Left ventricle myocardium superior (tissue), 1 donor: Measurements from ENCODE around the gene EXOSC1. TPM values are rescaled to one million over a fixed set of nuclear protein-coding genes. Genes with fewer than 3 reads are reported as not detected.

ENCODE experiments used
- ATAC-seq: fragments of 200-7000 bp; cut with Tn5 transposase; one replicate; pipeline ENCODE4 v1.9.1; 2020; ENCODE audit warnings: mild to moderate bottlenecking, moderate library complexity
- DNase-seq: peaks from one replicate; pipeline ENCODE4 v3.0.0-alpha.2; 2020
- intact Hi-C: fragments of 100-400 bp; cut with micrococcal nuclease; formaldehyde crosslinking; loops from one replicate; pipeline ENCODE4 v1.11.0; 2022
- total RNA-seq: library from RNA; stranded (reverse); fragmentation: NEBNext Ultra II Directional; extraction: Animal tissue kit (Norgen Biotek cat#: 25700); gene quantifications from one replicate; pipeline ENCODE4 v1.2.1, GENCODE V29; 2021
- donor health status: DM: no; HTN: yes; CAD: no; lungs with severe emphysema.

The EXOSC1 gene
- total RNA-seq, 1 donor from 2014 or later = 14.7 TPM

DNA sequence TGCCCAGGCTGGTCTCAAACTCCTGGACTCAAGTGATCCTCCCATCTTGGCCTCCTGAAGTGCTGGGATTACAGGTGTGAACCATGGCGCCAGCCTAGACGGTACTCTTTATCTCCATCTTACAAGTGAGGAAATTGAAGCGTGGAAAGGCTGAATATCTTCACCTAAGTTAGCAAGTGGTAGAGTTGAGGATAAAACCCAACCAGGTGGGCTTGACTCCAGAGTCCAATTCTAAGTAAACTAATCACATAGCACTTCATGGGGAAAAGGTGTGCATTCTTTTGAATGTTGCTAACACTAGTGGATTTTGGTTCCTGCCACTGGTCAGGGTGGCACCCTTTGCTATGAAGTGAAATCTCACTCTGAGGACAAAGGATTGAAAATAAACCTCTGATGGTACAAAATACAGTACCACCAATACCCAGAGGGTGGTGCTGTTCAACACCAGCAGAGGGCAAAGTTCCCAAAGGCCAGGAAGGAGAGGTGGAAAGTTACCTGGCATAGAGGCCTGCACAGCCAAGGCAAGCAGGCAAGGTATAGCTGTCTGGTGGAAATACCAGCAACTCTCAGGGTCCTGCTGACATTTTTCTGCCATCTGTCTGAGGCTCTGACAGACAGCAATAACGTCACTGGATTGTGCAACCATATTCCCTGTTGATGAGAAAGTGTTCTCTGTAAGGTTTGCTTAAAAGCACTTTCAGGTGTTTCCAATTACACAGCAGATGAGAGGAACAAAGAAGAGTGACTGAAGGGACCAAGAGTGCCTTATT lies 17.7 kb upstream of the EXOSC1 start:
- ATAC-seq (peak; percentile 70), DNase-seq (no peak)
- intact Hi-C loops = loop anchor here (5.0 kb wide), 1 partner anchor 89 kb away; no protein-coding TSS in a partner anchor

DNA sequence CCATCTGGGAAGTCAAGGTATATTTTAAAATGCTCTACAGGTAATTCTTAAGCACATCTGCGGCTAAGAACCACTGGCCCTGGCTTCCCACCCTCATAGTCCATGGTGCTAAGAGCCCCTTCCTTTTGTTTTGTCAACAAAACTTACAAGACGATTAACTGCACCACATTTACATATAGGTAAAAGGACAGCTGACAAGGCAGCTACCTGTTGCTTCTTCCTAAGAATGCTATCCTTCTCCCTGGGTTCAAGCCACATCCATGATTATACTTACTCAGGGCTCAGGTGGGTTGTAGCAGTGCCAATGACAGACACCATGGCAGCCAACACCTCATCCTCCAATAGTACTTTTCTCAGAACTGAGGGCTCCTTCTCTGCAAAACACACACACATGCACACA lies 16.5 kb upstream of the EXOSC1 start:
- intact Hi-C loops = loop anchor here (5.0 kb wide), 1 partner anchor 90 kb away; no protein-coding TSS in a partner anchor
- ATAC-seq = no peak

DNA sequence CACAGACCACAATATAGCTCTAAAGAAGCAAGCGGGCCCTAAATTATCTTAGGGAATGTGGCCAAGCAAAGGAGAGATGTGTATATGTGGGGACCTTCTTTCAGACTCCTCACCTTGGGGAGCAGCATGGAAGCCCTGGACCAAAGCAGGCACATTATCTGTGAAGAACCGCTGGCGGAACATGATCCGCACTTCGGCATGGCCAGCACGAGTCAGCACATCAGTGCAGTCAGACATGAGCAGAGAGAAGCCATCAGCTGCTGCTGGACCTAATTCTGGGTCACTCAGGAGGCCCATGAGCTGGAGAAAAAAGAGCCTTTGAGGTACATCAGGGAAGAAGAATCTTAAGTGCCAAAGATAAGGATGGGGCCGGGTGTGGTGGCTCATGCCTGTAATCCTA lies 14.1 kb upstream of the EXOSC1 start:
- intact Hi-C loops = loop anchor here (5.0 kb wide), 1 partner anchor 92 kb away; no protein-coding TSS in a partner anchor
- no peak for ATAC-seq
- no peak for DNase-seq

More for the DNA sequence above, 16.5 kb upstream of the EXOSC1 start:
- no peak for DNase-seq

DNA sequence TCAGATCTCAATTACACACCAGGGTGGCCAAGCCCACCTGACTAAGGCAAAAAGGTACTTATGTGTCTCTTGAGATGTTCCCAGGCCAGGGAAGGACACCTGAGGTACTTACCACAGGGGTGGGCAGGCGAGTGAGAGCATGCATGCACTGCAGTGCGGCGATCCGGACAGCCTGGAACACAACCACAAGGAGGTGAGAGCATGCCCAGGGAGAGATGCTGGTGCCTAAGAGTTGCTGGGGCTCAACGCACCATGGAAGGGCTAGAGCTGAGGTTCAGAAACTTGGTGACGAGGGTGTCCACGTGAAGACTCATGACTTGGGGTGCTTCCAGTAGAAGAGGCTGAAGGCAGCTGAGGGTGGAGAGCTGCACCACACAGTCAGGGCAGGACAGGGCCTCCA lies 13.3 kb upstream of the EXOSC1 start:
- no peak for ATAC-seq
- intact Hi-C loops = no loop called here
- DNase-seq = no peak

DNA sequence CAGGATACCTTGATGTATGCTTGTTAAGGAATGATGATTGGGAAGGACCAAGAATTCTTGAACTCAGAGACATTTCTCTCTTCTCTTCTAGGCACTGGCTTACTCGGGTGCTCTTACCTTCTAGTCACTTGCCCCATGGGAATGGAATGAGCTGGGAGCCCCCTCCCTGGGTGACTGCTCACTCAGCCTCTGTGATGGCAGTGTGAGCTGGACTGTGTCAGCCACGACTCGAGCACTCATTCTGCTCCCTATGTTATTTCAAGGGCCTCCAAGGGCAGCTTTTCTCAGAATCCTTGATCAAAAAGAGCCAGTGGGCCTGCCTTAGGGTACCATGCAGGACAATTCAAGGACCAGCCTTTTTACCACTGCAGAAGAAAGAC lies 10.9 kb upstream of the EXOSC1 start:
- DNase-seq (no peak), ATAC-seq (no peak)
- intact Hi-C loops = no loop called here

DNA sequence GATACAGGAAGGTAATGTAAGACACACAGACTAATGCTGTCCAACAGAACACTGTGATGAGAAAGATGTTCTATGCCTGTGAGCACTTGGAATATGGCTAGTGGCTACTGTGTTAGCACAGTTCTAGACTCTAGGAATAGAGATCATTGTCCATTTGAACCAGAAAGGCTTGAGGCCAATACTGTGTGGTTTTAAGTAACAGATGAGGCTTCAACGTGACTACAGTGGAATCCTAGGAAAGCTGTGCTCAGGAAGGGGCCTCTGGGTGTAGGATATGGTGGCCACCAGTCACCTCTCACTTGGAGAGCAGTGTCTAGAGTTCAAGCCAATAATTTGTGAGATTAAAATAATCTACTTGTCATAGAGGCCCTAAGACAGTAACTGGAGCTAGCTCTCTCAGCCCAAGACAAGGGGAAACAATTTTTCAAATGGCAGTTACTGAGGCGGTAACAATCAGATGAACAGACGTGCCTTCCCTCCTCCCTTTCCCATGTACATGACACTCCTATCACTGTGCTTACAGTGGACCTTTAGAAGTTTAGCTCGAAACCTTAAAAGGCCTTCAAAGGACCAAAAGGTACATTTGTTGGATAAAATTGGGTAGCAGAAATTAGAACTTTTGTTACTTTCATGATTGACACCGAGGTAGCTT lies 10.4 kb upstream of the EXOSC1 start:
- intact Hi-C loops = no loop called here
- DNase-seq (no peak), ATAC-seq (no peak)

DNA sequence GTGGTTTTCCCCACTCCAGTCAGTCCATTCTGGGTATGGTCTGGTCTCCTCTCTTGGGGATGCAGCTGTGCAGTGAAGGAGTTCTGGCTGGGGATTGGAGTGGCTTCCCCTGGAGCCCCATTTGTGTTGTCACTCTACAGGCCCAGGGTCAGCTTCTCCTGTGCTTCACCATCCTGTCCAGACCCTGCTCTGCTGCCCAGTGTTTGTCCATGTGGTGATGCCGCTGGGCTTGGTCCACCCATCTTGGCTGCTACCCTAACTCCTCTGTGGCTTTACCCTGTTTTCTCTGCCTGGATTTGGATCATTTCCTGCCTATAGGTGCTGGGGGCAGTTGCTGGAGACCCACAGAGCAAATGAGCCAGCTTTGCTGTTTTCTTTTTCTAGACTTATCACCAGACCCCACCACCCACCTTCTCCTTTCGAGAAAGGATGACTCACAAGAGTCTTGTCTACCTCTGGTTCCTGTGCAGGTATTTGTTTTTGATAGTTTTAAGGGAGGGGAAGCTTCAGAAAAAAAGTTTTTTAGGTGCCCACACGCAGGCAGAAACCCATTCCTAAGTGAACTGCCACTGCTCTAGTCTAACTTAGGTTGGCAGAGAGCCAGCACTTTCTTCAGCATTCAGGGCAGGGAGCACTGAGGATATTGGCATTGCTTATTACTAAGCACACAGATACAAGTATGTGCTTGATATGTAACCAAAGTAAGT lies 8.7 kb upstream of the EXOSC1 start:
- DNase-seq = no peak
- intact Hi-C loops = no loop called here
- ATAC-seq = peak; percentile 51

DNA sequence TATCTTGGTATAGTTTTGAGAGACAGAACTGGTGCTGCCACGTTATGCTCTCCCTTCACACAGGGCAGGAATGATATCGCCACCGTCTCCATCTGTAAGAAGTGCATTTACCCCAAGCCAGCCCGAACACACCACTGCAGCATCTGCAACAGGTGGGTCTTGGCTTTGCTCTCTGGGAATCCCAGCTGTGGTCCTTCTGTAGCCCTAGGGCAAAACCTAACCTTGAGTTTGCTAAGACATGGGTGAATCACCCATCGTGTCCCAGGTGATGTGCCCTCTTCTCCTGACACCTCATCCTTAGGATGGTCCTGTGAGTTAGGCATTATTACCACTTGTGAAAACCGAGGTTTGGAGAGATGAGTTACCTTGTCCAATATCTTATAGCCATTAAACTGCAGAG lies 6.5 kb upstream of the EXOSC1 start:
- intact Hi-C loops = no loop called here
- ATAC-seq (no peak), DNase-seq (no peak)

DNA sequence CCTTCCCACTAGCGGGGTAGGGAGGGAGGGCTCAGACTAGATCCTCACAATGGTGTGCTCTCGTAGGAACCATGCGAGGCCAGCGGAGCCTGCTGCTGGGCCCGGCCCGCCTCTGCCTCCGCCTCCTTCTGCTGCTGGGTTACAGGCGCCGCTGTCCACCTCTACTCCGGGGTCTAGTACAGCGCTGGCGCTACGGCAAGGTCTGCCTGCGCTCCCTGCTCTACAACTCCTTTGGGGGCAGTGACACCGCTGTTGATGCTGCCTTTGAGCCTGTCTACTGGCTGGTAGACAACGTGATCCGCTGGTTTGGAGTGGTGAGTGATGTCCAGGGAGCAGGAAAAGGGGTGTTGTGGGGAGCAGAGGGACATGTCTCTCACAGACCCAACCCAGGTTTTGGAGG lies 5.8 kb upstream of the EXOSC1 start:
- ATAC-seq = no peak
- intact Hi-C loops = no loop called here
- DNase-seq = no peak

DNA sequence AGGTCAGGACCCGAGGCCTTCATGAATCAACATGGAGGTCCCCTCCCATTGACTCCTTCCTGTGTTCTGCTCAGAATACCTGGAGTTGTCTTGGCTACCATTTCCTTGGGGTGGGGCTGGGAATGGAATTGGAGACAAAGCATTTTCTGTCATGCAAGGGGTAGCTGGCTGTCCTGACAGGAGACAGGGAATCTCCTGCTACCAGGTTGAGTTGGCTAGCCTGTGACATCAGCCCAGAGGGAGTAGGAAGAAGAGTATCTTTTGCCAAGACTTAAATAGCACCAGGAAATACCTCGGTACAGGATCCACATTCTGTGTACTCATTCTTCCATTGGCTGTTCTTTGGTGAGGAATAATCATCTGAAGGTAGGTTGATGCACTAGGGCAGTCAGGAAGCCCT lies 5.0 kb upstream of the EXOSC1 start:
- peak; percentile 9 for ATAC-seq
- no peak for DNase-seq
- intact Hi-C loops = no loop called here

DNA sequence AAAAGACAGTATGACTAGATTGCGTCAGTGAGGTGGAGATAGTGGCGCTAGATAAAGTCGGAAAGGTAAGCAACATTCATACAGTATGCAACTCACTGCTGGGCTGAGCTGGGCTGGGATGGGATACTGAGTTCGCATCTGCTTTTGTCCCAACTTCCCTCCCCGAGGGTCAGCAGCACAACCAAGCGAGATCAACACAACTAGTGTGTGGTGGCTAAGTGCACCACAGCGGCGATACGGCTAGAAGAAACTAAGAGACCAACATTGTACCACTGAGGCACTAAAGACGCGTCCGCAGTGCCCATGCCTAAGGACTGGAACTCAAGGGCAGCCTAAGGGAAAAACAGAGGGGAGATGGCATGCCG lies 467 bp downstream of the EXOSC1 start:
- DNase-seq (no peak), ATAC-seq (no peak)
- intact Hi-C loops = no loop called here

DNA sequence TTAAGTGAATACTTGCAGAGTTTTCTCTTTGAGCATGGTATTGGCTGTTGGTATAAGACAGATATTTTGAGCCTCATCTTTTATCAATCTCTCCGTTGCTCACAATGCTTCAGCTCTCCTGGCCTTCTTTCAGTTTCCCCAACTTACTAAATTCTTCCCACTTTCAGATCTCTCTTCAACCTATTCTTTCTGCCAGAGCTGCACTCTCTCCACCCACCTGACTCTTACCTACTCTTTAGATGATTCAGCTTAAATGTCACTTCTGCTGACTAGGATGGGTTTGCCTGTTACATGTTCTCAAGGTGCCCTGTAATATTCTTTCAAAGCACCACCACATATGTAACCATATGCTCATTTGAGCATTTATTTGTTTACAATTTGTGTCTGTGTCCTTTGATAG lies 1.6 kb downstream of the EXOSC1 start:
- no peak for ATAC-seq
- no peak for DNase-seq
- intact Hi-C loops = no loop called here

DNA sequence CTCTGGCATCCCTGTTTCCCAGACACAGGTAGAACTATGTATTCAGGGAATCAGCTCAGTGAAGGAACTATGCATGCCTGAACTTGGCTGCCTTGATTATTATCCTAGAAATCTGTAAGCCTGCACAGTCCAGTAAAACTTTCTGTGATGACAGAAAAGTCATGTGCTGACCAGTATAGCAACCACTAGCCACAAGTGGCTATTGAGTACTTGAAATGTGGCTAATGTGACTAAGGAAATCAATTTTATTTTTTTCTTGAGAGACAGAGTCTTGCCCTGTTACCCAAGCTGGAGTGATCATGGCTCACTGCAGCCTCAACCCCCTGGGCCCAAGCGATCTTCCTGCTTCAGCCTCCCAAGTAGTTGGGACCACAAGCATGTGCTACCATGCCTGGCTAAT lies 3.5 kb downstream of the EXOSC1 start:
- ATAC-seq = no peak
- DNase-seq = no peak
- intact Hi-C loops = no loop called here

DNA sequence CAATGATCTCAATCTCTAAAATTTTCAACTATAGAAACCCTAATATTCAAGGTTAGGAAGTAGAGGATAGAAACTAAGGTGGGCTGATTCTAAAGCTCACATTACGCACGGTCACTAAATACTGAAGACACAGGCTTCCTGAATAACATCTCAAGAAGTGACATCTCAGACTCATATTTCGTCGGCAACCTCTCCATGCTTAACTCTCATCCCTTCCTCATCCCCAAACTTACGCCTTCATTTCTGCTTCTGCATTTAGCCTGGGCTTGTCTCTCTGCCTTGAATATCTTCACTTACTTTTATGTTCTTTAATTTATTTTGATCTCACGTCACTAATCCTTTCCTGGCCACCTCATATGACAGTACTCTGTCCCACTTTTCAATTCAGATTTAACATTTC lies 10.6 kb downstream of the EXOSC1 start:
- intact Hi-C loops = no loop called here
- ATAC-seq = no peak
- DNase-seq = no peak

DNA sequence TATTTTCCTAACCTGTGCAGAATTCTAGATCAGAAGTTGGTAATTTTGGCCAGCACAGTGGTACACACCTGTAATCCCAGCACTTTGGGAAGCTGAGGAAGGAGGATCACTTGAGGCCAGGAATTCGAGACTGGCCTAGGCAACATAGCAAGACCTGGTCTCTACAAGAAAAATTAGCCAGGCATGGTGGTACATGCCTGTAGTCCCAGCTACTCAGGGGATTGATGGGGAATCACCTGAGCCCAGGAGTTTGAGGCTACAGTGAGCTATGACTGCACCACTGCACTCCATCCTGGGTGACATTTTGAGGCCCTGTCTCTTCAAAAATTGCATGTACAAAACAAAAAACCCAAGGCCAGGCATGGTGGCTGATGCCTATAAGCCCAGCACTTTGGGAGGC lies 11.2 kb downstream of the EXOSC1 start:
- intact Hi-C loops = no loop called here
- ATAC-seq (no peak), DNase-seq (no peak)

DNA sequence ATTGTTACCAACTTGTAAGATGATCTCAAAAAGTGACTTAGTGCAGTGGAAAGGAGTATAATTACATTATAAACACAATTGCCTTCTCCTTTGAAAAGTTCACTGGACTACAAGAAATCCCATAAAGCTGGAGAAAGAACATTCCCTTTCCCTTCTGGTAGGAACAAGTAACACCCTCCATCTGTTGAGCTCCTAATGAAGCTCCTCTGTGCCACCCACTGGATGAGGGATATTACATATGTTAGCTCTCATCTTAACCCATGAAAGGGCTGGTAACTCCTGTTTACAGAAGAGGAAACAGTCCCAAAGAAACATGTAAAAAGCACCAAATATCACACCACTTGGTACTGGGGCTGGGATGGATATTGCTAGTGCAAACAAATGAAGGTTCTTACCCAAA lies 11.8 kb downstream of the EXOSC1 start:
- ATAC-seq (no peak), DNase-seq (no peak)
- intact Hi-C loops = no loop called here

DNA sequence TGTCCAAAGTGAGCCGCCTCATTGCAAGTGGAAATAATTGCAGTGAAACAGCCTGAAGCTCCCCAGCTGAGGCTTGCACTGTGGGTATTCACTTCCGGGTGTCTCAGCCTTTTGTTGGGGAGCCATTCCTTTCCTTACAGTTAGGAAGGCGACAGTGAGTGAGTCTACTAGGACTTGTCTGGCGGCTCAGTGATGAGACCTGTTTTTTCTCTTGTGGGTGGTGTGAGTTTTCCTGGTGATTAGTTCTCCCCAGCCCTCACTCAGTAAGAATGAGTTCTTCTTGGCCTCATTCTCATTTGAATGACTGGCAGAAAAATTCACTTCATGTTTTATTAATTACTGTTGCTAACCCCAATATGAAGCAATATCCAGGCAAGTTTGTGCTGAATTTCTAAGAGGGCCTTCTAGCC lies 17.2 kb downstream of the EXOSC1 start:
- no peak for ATAC-seq
- DNase-seq = no peak
- intact Hi-C loops = no loop called here

DNA sequence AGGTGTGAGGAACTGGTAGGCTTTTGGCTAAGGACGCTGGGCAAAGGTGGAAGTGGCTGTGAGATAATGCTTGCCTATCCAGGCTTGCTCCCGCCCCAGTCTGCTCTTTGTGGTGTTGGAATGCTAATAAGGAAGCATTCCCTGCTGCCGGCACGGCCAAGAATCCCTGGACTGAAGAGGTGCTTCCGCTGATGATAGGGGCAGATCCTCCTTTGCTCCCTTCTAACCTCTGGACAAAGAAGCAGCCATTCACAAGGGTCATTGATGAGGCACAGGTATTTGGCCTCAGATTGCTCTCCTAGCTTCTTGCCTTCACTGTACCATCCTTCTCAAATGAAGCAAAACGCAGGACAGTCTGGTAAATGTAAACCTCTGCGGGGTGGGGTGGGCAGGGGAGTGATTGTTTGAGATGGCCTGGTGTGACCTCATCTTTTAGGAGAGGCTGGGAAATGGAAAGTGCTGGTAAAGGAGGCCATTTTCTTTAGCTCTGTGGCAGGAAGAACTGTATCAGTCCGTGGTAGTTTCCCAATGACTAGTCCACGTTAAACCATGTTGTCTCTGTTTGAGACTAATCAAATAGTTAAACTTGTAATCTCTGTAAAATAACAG lies 18.1 kb downstream of the EXOSC1 start:
- DNase-seq (peak; percentile 53), ATAC-seq (peak; percentile 1)
- intact Hi-C loops = no loop called here

DNA sequence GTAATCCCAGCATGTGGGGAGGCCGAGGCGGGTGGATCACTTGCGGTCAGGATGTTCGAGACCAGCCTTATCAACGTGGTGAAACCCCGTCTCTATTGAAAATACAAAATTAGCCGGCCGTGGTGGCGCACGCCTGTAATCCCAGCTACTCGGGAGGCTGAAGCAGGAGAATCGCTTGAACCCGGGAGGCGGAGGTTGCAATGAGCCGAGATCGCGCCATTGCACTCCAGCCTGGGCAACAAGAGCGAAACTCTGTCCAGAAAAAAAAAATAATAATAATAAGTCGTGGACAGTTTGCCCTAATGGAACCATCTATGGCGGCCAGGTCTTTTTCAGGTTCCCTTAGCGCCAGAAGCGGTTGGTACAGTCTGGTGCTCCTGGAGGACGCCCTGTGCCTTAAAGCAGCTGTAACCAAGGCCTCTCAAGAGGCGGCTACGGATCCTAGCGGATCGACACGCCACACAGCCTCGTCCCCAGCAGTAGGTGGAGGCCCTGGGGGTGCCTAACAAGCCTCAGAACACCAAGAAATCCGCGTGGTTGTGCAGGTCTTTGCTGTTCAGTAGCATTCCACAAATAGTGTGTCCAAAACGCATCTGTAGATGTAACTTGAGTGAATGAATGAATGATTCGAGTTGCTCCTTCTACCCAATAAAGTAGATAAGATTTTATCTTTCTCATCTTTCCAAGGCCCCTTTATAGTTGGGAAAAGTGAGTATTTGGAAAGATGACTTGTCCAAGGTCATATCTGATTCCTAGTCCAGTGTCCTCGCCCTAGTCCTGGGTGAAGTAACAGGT lies 18.8 kb downstream of the EXOSC1 start:
- DNase-seq = no peak
- intact Hi-C loops = no loop called here
- peak; percentile 1 for ATAC-seq
